CD4-positive, CD25-positive, alpha-beta regulatory T cell (primary cell): ENCODE measurements around the gene ANKRD63. TPM values are rescaled to one million over a fixed set of nuclear protein-coding genes. Genes with fewer than 3 reads are reported as not detected.
A peak's percentile ranks its signal among the peaks of the same experiment; 100 is the strongest.

ENCODE experiments used
- ATAC-seq, 2 donors: fragments of 150-1000 bp; cut with Tn5 transposase; one replicate each; pipeline ENCODE4 v1.10.0; 2021; ENCODE audit warnings: low read depth in 2 of 2, moderate number of reproducible peaks in 2 of 2, moderate library complexity in 1 of 2
- DNase-seq, 3 donors: peaks; one replicate each; pipeline versions ENCODE4 v3.0.0 to v3.0.0-alpha.2; 2012 to 2022; ENCODE audit warnings: mixed read lengths in 1 of 3
- H3K27ac ChIP-seq: one replicate; pipeline ENCODE4 v1.7.0; 2013; ENCODE audit warnings: mild to moderate bottlenecking, low read length; ENCODE audit not compliant: insufficient read depth, poor library complexity, severe bottlenecking
- H3K27me3 ChIP-seq: one replicate; pipeline ENCODE4 v1.7.0; 2013; ENCODE audit warnings: low read length; ENCODE audit not compliant: control insufficient read depth, insufficient read depth
- H3K36me3 ChIP-seq: one replicate; pipeline ENCODE4 v1.7.0; 2013; ENCODE audit warnings: mild to moderate bottlenecking, low read length, moderate library complexity; ENCODE audit not compliant: control insufficient read depth, insufficient read depth
- H3K4me1 ChIP-seq: 2 replicates; pipeline ENCODE4 v1.7.0; 2013; ENCODE audit warnings: mild to moderate bottlenecking, low read length; ENCODE audit not compliant: insufficient read depth, control insufficient read depth, poor library complexity, severe bottlenecking
- H3K4me3 ChIP-seq: one replicate; pipeline ENCODE4 v1.7.0; 2013; ENCODE audit warnings: low read depth, mild to moderate bottlenecking, low read length, moderate library complexity
- H3K9me3 ChIP-seq, 2 experiments: 1 replicate in 1 of 2; 2 replicates in 1 of 2; pipeline ENCODE4 v1.7.0; 2013; ENCODE audit warnings: low read length in 2 of 2, mild to moderate bottlenecking in 1 of 2, moderate library complexity in 1 of 2; ENCODE audit not compliant: control insufficient read depth in 2 of 2
- H3K27ac Mint-ChIP-seq, 3 donors: one replicate each; pipeline ENCODE4 v1.8.0; 2020 to 2022; ENCODE audit warnings: mild to moderate bottlenecking in 3 of 3, mixed read lengths in 3 of 3, moderate library complexity in 2 of 3
- H3K27me3 Mint-ChIP-seq: one replicate; pipeline ENCODE4 v1.8.0; 2022; ENCODE audit warnings: mild to moderate bottlenecking, mixed read lengths
- H3K36me3 Mint-ChIP-seq: one replicate; pipeline ENCODE4 v1.8.0; 2020; ENCODE audit warnings: mixed read lengths
- H3K4me1 Mint-ChIP-seq, 4 donors: one replicate each; pipeline ENCODE4 v1.8.0; 2020 to 2022; ENCODE audit warnings: mixed read lengths in 4 of 4, mild to moderate bottlenecking in 1 of 4
- H3K4me3 Mint-ChIP-seq, 4 donors: one replicate each; pipeline ENCODE4 v1.8.0; 2020 to 2022; ENCODE audit warnings: mild to moderate bottlenecking in 4 of 4, mixed read lengths in 4 of 4, moderate library complexity in 3 of 4
- H3K9me3 Mint-ChIP-seq, 7 donors: one replicate each; pipeline ENCODE4 v1.8.0; 2020 to 2022; ENCODE audit warnings: mixed read lengths in 7 of 7, mild to moderate bottlenecking in 3 of 7, moderate library complexity in 2 of 7
- polyA plus RNA-seq, 4 donors: library from polyadenylated mRNA; unstranded; fragments of 300-500 nt; fragmentation: Illumina TruSeq; gene quantifications; one replicate each; pipeline ENCODE4 v1.2.3, GENCODE V29; 2021
- total RNA-seq: library from RNA; stranded (reverse); gene quantifications from one replicate; pipeline ENCODE4 v1.2.3, GENCODE V29; 2022

Gene ANKRD63
- total and polyA plus RNA-seq, 5 donors from 2014 or later = 0.35 TPM; not detected in 4

DNA sequence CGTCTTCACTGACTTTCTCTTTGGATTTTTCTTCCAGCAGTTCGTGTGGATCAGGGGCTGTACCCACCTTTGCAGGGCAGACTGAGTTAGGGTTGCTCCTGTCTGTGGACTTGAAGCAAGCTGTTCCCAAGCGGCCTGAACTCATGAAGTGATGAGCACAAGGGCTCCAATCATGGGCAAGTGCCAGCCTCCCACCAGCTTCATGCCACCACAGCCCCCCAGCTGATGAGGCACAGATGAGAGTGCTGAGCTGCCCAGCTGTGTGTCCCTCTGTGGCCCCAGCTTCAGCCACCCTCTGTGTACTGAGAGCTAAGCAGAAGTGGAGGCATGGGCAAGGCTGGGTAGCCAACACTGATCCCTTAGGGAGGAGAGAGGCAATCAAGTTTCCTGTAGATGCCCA lies 28.1 kb upstream of the ANKRD63 start:
- no peaks in the 10 kb centered on the region for H3K9me3 Mint-ChIP-seq
- Histone ChIP-seq H3K36me3 (no peaks in the 10 kb centered on the region), H3K27ac (no peak overlapping the region), H3K4me3 (no peak overlapping the region), H3K9me3 (no peaks in the 10 kb centered on the region), H3K4me1 (peaks cover 27% of the 10 kb centered on the region), H3K27me3 (peaks cover 3% of the 10 kb centered on the region)
- peaks cover 9 to 36% (median 22%) of the 10 kb centered on the region in 4 donors for H3K4me1 Mint-ChIP-seq
- H3K4me3 Mint-ChIP-seq = peak overlapping the region in 1 of 4 donors; percentile 62
- peak overlapping the region in 1 of 3 donors; percentile 85 for H3K27ac Mint-ChIP-seq
- peaks cover 11% of the 10 kb centered on the region for H3K27me3 Mint-ChIP-seq
- ATAC-seq (no peak), DNase-seq (no peak)
- no peaks in the 10 kb centered on the region for H3K36me3 Mint-ChIP-seq

GRCh38 chr15:40310001-40310959 lies 27.4 kb upstream of the ANKRD63 start:
- Histone ChIP-seq H3K4me1 (peaks cover 34% of the 10 kb centered on the region), H3K9me3 (no peaks in the 10 kb centered on the region), H3K27me3 (peaks cover 3% of the 10 kb centered on the region), H3K27ac (no peak overlapping the region), H3K36me3 (no peaks in the 10 kb centered on the region), H3K4me3 (no peak overlapping the region)
- DNase-seq (peak; percentile 41 to 73 (median 56)), ATAC-seq (no peak)
- peak overlapping the region; percentile 78 to 97 (median 89) for H3K4me3 Mint-ChIP-seq
- peaks cover 5% of the 10 kb centered on the region for H3K27me3 Mint-ChIP-seq
- peaks cover 9 to 43% (median 26%) of the 10 kb centered on the region in 4 donors for H3K4me1 Mint-ChIP-seq
- H3K36me3 Mint-ChIP-seq = no peaks in the 10 kb centered on the region
- no peaks in the 10 kb centered on the region for H3K9me3 Mint-ChIP-seq
- peak overlapping the region; percentile 57 to 92 (median 88) for H3K27ac Mint-ChIP-seq

GRCh38 chr15:40309344-40309862 lies 26.5 kb upstream of the ANKRD63 start:
- Histone ChIP-seq H3K36me3 (no peaks in the 10 kb centered on the region), H3K27ac (peak overlapping the region; percentile 86), H3K9me3 (no peaks in the 10 kb centered on the region), H3K4me3 (peak overlapping the region; percentile 53), H3K27me3 (peaks cover 3% of the 10 kb centered on the region), H3K4me1 (peaks cover 35% of the 10 kb centered on the region)
- H3K27me3 Mint-ChIP-seq = peaks cover 4% of the 10 kb centered on the region
- H3K4me1 Mint-ChIP-seq = peaks cover 9 to 51% (median 33%) of the 10 kb centered on the region in 4 donors
- peaks cover 4% of the 10 kb centered on the region for H3K36me3 Mint-ChIP-seq
- peak overlapping the region; percentile 95 to 97 (median 96) for H3K4me3 Mint-ChIP-seq
- H3K27ac Mint-ChIP-seq = peak overlapping the region; percentile 88 to 96 (median 94)
- ATAC-seq (no peak), DNase-seq (no peak)
- no peaks in the 10 kb centered on the region for H3K9me3 Mint-ChIP-seq

DNA sequence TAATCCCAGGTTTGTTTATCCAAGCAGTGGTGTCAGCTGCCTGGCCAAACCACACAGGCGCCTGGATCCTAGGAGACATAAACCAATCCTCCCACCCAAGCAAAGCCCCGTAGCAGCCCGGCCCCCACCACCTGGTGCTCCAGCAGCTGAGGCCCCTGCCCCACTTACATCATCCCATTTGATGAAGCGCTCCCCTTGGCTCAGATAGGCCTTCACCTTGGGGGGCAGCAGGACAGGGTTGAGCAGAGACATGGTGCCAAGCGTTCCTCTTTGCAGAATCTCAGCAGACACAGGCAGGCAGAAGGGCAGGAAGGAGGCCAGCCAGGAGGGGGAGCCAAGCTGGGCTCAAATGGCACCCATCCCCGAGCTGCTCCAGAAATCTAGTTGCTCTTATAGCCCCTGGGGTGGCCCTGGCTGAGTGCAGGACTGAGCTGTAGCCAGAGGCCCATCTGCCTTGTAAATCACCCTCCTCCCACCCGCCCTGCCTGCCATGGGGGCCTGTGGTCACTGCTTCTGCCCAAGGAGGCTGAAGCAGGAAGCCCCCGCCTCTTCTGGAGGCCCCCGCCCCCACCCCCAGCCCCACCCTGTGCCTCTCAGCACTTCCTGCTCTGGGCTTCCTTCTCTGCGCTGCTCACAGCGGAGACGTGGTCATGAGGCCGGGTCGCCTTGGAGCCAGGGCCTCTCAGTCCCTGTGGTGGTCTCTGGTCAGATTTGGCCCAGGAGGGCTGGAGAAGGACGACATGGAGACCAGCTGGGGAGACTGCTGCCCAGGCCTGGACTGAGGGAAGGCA lies 24.8 kb upstream of the ANKRD63 start, which contains the start of gene PLCB2:
PLCB2 (minus strand) TSS at position 515 of the 791 bp plus-strand sequence; CDS start at position 252, 263 bp downstream.
- Histone ChIP-seq H3K27ac (peak within 1 kb of the TSS; percentile 86), H3K4me3 (peak within 1 kb of the TSS; percentile 93), H3K27me3 (no peaks in the 10 kb centered on the region), H3K9me3 (no peaks in the 10 kb centered on the region), H3K36me3 (peaks cover 12% of the 10 kb centered on the region), H3K4me1 (peaks cover 35% of the 10 kb centered on the region)
- H3K9me3 Mint-ChIP-seq = no peaks in the 10 kb centered on the region
- peak within 1 kb of the TSS; percentile 94 to 96 (median 96) for H3K27ac Mint-ChIP-seq
- peak; percentile 79 to 80 for ATAC-seq
- H3K36me3 Mint-ChIP-seq = peaks cover 19% of the 10 kb centered on the region
- H3K4me1 Mint-ChIP-seq = peaks cover 9 to 61% (median 40%) of the 10 kb centered on the region in 4 donors
- no peaks in the 10 kb centered on the region for H3K27me3 Mint-ChIP-seq
- peak; percentile 58 to 85 (median 80) for DNase-seq
- peak within 1 kb of the TSS; percentile 95 to 97 (median 96) for H3K4me3 Mint-ChIP-seq

GRCh38 chr15:40306908-40307307 lies 24.0 kb upstream of the ANKRD63 start:
- peaks cover 19% of the 10 kb centered on the region for H3K36me3 ChIP-seq
- H3K4me1 ChIP-seq = peaks cover 35% of the 10 kb centered on the region
- peak overlapping the region; percentile 93 for H3K4me3 ChIP-seq
- H3K4me3 Mint-ChIP-seq = peak overlapping the region; percentile 95 to 97 (median 96)
- peaks cover 19% of the 10 kb centered on the region for H3K36me3 Mint-ChIP-seq
- no peaks in the 10 kb centered on the region for H3K27me3 Mint-ChIP-seq
- DNase-seq (no peak), ATAC-seq (no peak)
- no peaks in the 10 kb centered on the region for H3K27me3 ChIP-seq
- peak overlapping the region; percentile 60 to 96 (median 81) for H3K27ac Mint-ChIP-seq
- peaks cover 9 to 61% (median 38%) of the 10 kb centered on the region in 4 donors for H3K4me1 Mint-ChIP-seq
- H3K27ac ChIP-seq = no peak overlapping the region
- H3K9me3 Mint-ChIP-seq = no peaks in the 10 kb centered on the region
- H3K9me3 ChIP-seq = no peaks in the 10 kb centered on the region

- Mint-ChIP-seq H3K4me3 (peak overlapping the region; percentile 95 to 97 (median 96)), H3K27me3 (no peaks in the 10 kb centered on the region), H3K9me3 (no peaks in the 10 kb centered on the region), H3K36me3 (peaks cover 22% of the 10 kb centered on the region), H3K4me1 (peaks cover 9 to 61% (median 38%) of the 10 kb centered on the region in 4 donors), H3K27ac (peak overlapping the region; percentile 60 to 96 (median 81))
- no peak overlapping the region for H3K27ac ChIP-seq
- ATAC-seq = no peak
- H3K27me3 ChIP-seq = no peaks in the 10 kb centered on the region
- H3K4me1 ChIP-seq = peaks cover 35% of the 10 kb centered on the region
- H3K36me3 ChIP-seq = peaks cover 24% of the 10 kb centered on the region
- no peaks in the 10 kb centered on the region for H3K9me3 ChIP-seq
- DNase-seq = no peak
- H3K4me3 ChIP-seq = peak overlapping the region; percentile 93
Observed at GRCh38 chr15:40306371-40306770, 23.5 kb upstream of the ANKRD63 start.

DNA sequence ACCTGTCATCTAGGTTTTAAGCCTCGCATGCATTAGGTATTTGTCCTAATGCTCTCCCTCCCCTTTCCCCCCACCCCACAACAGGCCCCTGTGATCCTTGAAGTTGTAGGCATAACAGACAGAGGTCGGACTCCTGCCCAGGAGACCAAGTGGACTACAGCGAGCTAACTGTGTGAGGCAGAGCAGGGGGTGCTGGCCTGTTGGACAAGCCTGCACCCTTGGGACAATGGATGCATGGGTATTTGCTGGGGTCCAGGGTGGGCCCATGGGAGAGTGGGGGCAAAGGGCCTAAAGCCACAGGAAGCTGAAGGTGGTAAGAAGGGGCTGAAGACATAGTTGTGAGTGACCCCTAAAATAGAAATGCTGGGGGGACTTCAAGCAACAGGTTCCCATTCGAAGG lies 22.4 kb upstream of the ANKRD63 start:
- ATAC-seq = no peak
- H3K27ac Mint-ChIP-seq = peak overlapping the region in 1 of 3 donors; percentile 64
- Histone ChIP-seq H3K27ac (no peak overlapping the region), H3K4me3 (peak overlapping the region; percentile 93), H3K36me3 (peaks cover 35% of the 10 kb centered on the region), H3K9me3 (peaks cover 5% of the 10 kb centered on the region in 2 experiments), H3K4me1 (peaks cover 35% of the 10 kb centered on the region), H3K27me3 (no peaks in the 10 kb centered on the region)
- DNase-seq = no peak
- H3K27me3 Mint-ChIP-seq = no peaks in the 10 kb centered on the region
- H3K9me3 Mint-ChIP-seq = peaks cover 0 to 4% (median 0%) of the 10 kb centered on the region in 7 donors
- peak overlapping the region; percentile 41 to 96 (median 82) for H3K4me3 Mint-ChIP-seq
- peaks cover 9 to 62% (median 39%) of the 10 kb centered on the region in 4 donors for H3K4me1 Mint-ChIP-seq
- H3K36me3 Mint-ChIP-seq = peaks cover 32% of the 10 kb centered on the region
